Thoracic aorta (tissue), 2 donors: ENCODE results near the gene ITGA8. TPM values are rescaled to one million over a fixed set of nuclear protein-coding genes. Genes with fewer than 3 reads are reported as not detected.
A peak's percentile ranks its signal among the peaks of the same experiment; 100 is the strongest.

Source experiments
- ATAC-seq: fragments of 150-250 bp; one replicate; pipeline ENCODE4 v1.8.0; 2017; ENCODE audit warnings: low read depth; ENCODE audit not compliant: insufficient number of reproducible peaks, low FRiP score
- DNase-seq: peaks from one replicate; pipeline ENCODE4 v3.0.0-alpha.2; 2020; ENCODE audit warnings: low spot score
- H3K27ac ChIP-seq, 2 donors: fragments of 200-600 bp; sonication (generic); 1 replicate in 1 of 2; 2 replicates in 1 of 2; pipeline ENCODE4 v1.5.1; 2016; ENCODE audit warnings: mild to moderate bottlenecking in 2 of 2, moderate library complexity in 2 of 2
- H3K27me3 ChIP-seq: fragments of 200-600 bp; sonication (generic); replicated peaks from 2 replicates; pipeline ENCODE4 v1.6.0; 2016; ENCODE audit warnings: mild to moderate bottlenecking; ENCODE audit not compliant: insufficient read depth
- H3K36me3 ChIP-seq: fragments of 200-600 bp; sonication (generic); one replicate; pipeline ENCODE4 v1.5.1; 2016
- H3K4me1 ChIP-seq, 2 donors: fragments of 200-600 bp; sonication (generic); 1 replicate in 1 of 2; 2 replicates in 1 of 2; pipeline versions ENCODE4 v1.5.1 to v1.6.0; 2016; ENCODE audit warnings: low read depth in 2 of 2, mild to moderate bottlenecking in 1 of 2; ENCODE audit not compliant: control insufficient read depth in 1 of 2
- H3K4me3 ChIP-seq: fragments of 200-600 bp; sonication (generic); 2 replicates; pipeline ENCODE4 v1.5.1; 2016; ENCODE audit warnings: mild to moderate bottlenecking
- H3K9me3 ChIP-seq: fragments of 200-600 bp; sonication (generic); 2 replicates; pipeline ENCODE4 v1.5.1; 2016
- CTCF ChIP-seq: fragments of 200-600 bp; sonication (generic); IDR thresholded peaks from one replicate; pipeline ENCODE4 v1.5.1; 2019; ENCODE audit warnings: antibody characterized with exemption
- total RNA-seq, 2 donors: library from RNA; depleted of rRNA; stranded (reverse); fragments of >200 nt; gene quantifications; one replicate each; pipeline versions ENCODE4 v1.1.0 to v1.2.3, GENCODE V29; 2016

The ITGA8 gene
- total RNA-seq, 2 donors from 2014 or later = 1,137 to 1,173 TPM

- no peak for TF ChIP-seq CTCF
- Histone ChIP-seq H3K27ac (peak overlapping the region; percentile 31 to 64), H3K36me3 (peaks cover 52% of the 10 kb centered on the region), H3K4me1 (peaks cover 22 to 69% of the 10 kb centered on the region in 2 donors), H3K27me3 (no peaks in the 10 kb centered on the region), H3K9me3 (no peaks in the 10 kb centered on the region), H3K4me3 (no peak overlapping the region)
- ATAC-seq (no peak), DNase-seq (no peak)
Measured at GRCh38 chr10:15570738-15571339, 148.9 kb downstream of the ITGA8 start.

GRCh38 chr10:15567952-15568351 is 151.8 kb downstream of the ITGA8 start:
- no peaks in the 10 kb centered on the region for H3K27me3 ChIP-seq
- H3K36me3 ChIP-seq = peaks cover 50% of the 10 kb centered on the region
- peaks cover 22 to 61% of the 10 kb centered on the region in 2 donors for H3K4me1 ChIP-seq
- H3K9me3 ChIP-seq = no peaks in the 10 kb centered on the region
- no peak for TF ChIP-seq CTCF
- no peak for DNase-seq
- no peak overlapping the region for H3K4me3 ChIP-seq
- no peak for ATAC-seq
- peak overlapping the region; percentile 48 for H3K27ac ChIP-seq

- Histone ChIP-seq H3K36me3 (peaks cover 57% of the 10 kb centered on the region), H3K27me3 (no peaks in the 10 kb centered on the region), H3K4me1 (peaks cover 8 to 41% of the 10 kb centered on the region in 2 donors), H3K4me3 (no peak overlapping the region), H3K27ac (no peak overlapping the region), H3K9me3 (no peaks in the 10 kb centered on the region)
- no peak for TF ChIP-seq CTCF
- DNase-seq (no peak), ATAC-seq (no peak)
Measured at GRCh38 chr10:15563246-15563645, 156.5 kb downstream of the ITGA8 start.

GRCh38 chr10:15562578-15562977 is 157.1 kb downstream of the ITGA8 start:
- DNase-seq (no peak), ATAC-seq (no peak)
- no peak for TF ChIP-seq CTCF
- Histone ChIP-seq H3K36me3 (peaks cover 57% of the 10 kb centered on the region), H3K9me3 (no peaks in the 10 kb centered on the region), H3K27ac (peak overlapping the region; percentile 2), H3K4me1 (peaks cover 1 to 34% of the 10 kb centered on the region in 2 donors), H3K4me3 (no peak overlapping the region), H3K27me3 (no peaks in the 10 kb centered on the region)

GRCh38 chr10:15562116-15562515 is 157.6 kb downstream of the ITGA8 start:
- H3K9me3 ChIP-seq = no peaks in the 10 kb centered on the region
- no peak for TF ChIP-seq CTCF
- peaks cover 58% of the 10 kb centered on the region for H3K36me3 ChIP-seq
- no peak overlapping the region for H3K4me3 ChIP-seq
- ATAC-seq (no peak), DNase-seq (no peak)
- H3K27ac ChIP-seq = peak overlapping the region; percentile 2
- H3K4me1 ChIP-seq = peaks cover 0 to 31% of the 10 kb centered on the region in 2 donors
- no peaks in the 10 kb centered on the region for H3K27me3 ChIP-seq
